Endothelial cell of umbilical vein (primary cell): ENCODE data around the gene CASKIN2. TPM values are rescaled to one million over a fixed set of nuclear protein-coding genes. Genes with fewer than 3 reads are reported as not detected.

Experiments
- BruUV-seq: library from RNA; stranded (reverse); fragments of 400-500 nt; replicated peaks from 2 replicates; lab custom pipeline; 2021; lab: Mats Ljungman, UMichigan
- CTCF ChIA-PET: fragments of 300-600, 350-600 bp; sonication (Branson Sonifier 250); formaldehyde crosslinking; loops from one replicate; lab custom pipeline; 2021; ENCODE audit warnings: antibody characterized with exemption, inconsistent platforms; lab: Charles Lee
- POLR2A ChIA-PET: fragments of 300-600, 350-600 bp; sonication (Branson Sonifier 250); formaldehyde crosslinking; loops from one replicate; lab custom pipeline; 2021; ENCODE audit warnings: antibody characterized with exemption, inconsistent platforms; lab: Charles Lee
- DNase-seq: peaks from one replicate; pipeline ENCODE4 v3.0.0-alpha.2; 2011; ENCODE audit warnings: low read depth, low spot score
- FAIRE-seq: peaks from 2 replicates; lab custom pipeline; 2011; peaks lifted over from hg19 to GRCh38; lab: Jason Lieb, UNC
- H2AFZ ChIP-seq: 2 replicates; pipeline ENCODE4 v1.6.0; 2012; ENCODE audit warnings: low read depth, low read length, control low read depth, inconsistent platforms
- H3K27ac ChIP-seq: 2 replicates; pipeline ENCODE4 v1.5.1; 2011; ENCODE audit warnings: low read depth, mild to moderate bottlenecking, control low read depth, low read length, moderate library complexity; ENCODE audit not compliant: insufficient read depth
- H3K27me3 ChIP-seq, 2 experiments: 2 replicates each; pipeline versions ENCODE4 v1.6.0 to v1.6.1; 2011; ENCODE audit warnings: low read length in 2 of 2, mixed read lengths in 1 of 2; ENCODE audit not compliant: control insufficient read depth in 2 of 2, insufficient read depth in 2 of 2
- H3K36me3 ChIP-seq, 2 experiments: 2 replicates in 1 of 2; 3 replicates in 1 of 2; pipeline ENCODE4 v1.5.1; 2011; ENCODE audit warnings: low read length in 2 of 2, mild to moderate bottlenecking in 1 of 2, moderate library complexity in 1 of 2; ENCODE audit not compliant: control insufficient read depth in 2 of 2, insufficient read depth in 2 of 2; ENCODE audit errors: extremely low read depth in 1 of 2
- H3K4me1 ChIP-seq: 3 replicates; pipeline ENCODE4 v1.5.1; 2011; ENCODE audit warnings: mild to moderate bottlenecking, low read length; ENCODE audit not compliant: control insufficient read depth, insufficient read depth; ENCODE audit errors: extremely low read depth
- H3K4me2 ChIP-seq: 2 replicates; pipeline ENCODE4 v1.6.1; 2011; ENCODE audit warnings: low read length, control low read depth, mixed read lengths; ENCODE audit not compliant: insufficient read depth
- H3K4me3 ChIP-seq, 3 experiments: fragments of 200-600 bp in 1 of 3; sonication (generic), shearing (Covaris generic) in 1 of 3; replicated peaks in 1 of 3; 2 replicates each; pipeline ENCODE4 v1.5.1; 2011 to 2016; ENCODE audit warnings: control low read depth in 3 of 3, low read length in 3 of 3, mild to moderate bottlenecking in 2 of 3, inconsistent platforms in 1 of 3, low read depth in 1 of 3, moderate library complexity in 1 of 3; ENCODE audit not compliant: insufficient read depth in 1 of 3
- H3K79me2 ChIP-seq: 2 replicates; pipeline ENCODE4 v1.6.0; 2012; ENCODE audit warnings: low read length, inconsistent platforms; ENCODE audit not compliant: control insufficient read depth, insufficient read depth
- H3K9ac ChIP-seq: replicated peaks from 2 replicates; pipeline ENCODE3; 2011; ENCODE audit warnings: low read length, control low read depth; ENCODE audit not compliant: insufficient read depth; ENCODE audit errors: extremely low read depth
- H3K9me1 ChIP-seq: replicated peaks from 3 replicates; pipeline ENCODE4 v1.6.0; 2011; ENCODE audit warnings: mild to moderate bottlenecking, low read length; ENCODE audit not compliant: control insufficient read depth, insufficient read depth; ENCODE audit errors: extremely low read depth
- H3K9me3 ChIP-seq: replicated peaks from 2 replicates; pipeline ENCODE4 v1.5.1; 2012; ENCODE audit warnings: low read length, inconsistent platforms; ENCODE audit not compliant: control insufficient read depth, insufficient read depth
- H4K20me1 ChIP-seq: replicated peaks from 2 replicates; pipeline ENCODE3; 2011; ENCODE audit warnings: mild to moderate bottlenecking, low read length; ENCODE audit not compliant: control insufficient read depth, insufficient read depth; ENCODE audit errors: extremely low read depth
- EZH2 ChIP-seq: IDR thresholded peaks from 2 replicates; pipeline ENCODE4 v1.6.1; 2012; ENCODE audit warnings: borderline replicate concordance, low read depth, mild to moderate bottlenecking, moderate library complexity, low read length, inconsistent platforms; ENCODE audit not compliant: severe bottlenecking
- FOS ChIP-seq: IDR thresholded peaks from 2 replicates; pipeline ENCODE4 v1.6.1; 2011; ENCODE audit warnings: mild to moderate bottlenecking, low read length, moderate library complexity, borderline replicate concordance; ENCODE audit not compliant: insufficient read depth
- GATA2 ChIP-seq: IDR thresholded peaks from 2 replicates; pipeline ENCODE4 v1.7.0; 2011; ENCODE audit warnings: low read depth, mild to moderate bottlenecking, moderate library complexity, mixed read lengths, low read length; ENCODE audit not compliant: insufficient read length, insufficient read depth
- JUN ChIP-seq: IDR thresholded peaks from 2 replicates; pipeline ENCODE4 v1.6.1; 2011; ENCODE audit warnings: borderline replicate concordance, low read depth; ENCODE audit not compliant: insufficient read length, insufficient read depth
- MYC ChIP-seq: IDR thresholded peaks from one replicate; pipeline ENCODE4 v1.6.1; 2011; ENCODE audit warnings: mild to moderate bottlenecking, low read depth, low read length
- POLR2A ChIP-seq: IDR thresholded peaks from 2 replicates; pipeline ENCODE4 v1.6.1; 2012; ENCODE audit warnings: low read depth, mild to moderate bottlenecking, control low read depth, low read length
- POLR2AphosphoS5 ChIP-seq: IDR thresholded peaks from 2 replicates; pipeline ENCODE4 v1.6.1; 2012; ENCODE audit warnings: low read depth, mild to moderate bottlenecking, control low read depth, low read length, moderate library complexity; ENCODE audit not compliant: insufficient read depth
- dilution Hi-C: fragments of 300-500 bp; cut with MboI; formaldehyde crosslinking; loops from one replicate; pipeline ENCODE4 v1.15.0; 2019; ENCODE audit warnings: low sequenced_read_pairs; ENCODE audit not compliant: extremely low pct_ligation_motif_present
- intact Hi-C: fragments of 100-400 bp; cut with micrococcal nuclease; formaldehyde crosslinking; loops from one replicate; pipeline ENCODE4 v1.10.0; 2022
- polyA plus RNA-seq, 4 experiments: library from polyadenylated mRNA; depleted of rRNA in 3 of 4; stranded (reverse) in 3 of 4; unstranded in 1 of 4; fragments of >200 nt; gene quantifications; 2 replicates each; pipeline versions ENCODE4 v1.2.1 to v1.2.3, GENCODE V29; 2011 to 2012; ENCODE audit warnings: missing spikeins in 1 of 4
- total RNA-seq: library from RNA; stranded (reverse); gene quantifications from 2 replicates; pipeline ENCODE4 v1.2.3, GENCODE V29; 2021
- TF ChIP-seq, protein P1 (sequence below): IDR thresholded peaks from 2 replicates; pipeline ENCODE4 v1.6.1; 2011; ENCODE audit not compliant: insufficient read depth, insufficient read length
- TF ChIP-seq, protein P2 (sequence below), 2 donors: IDR thresholded peaks; 1 replicate in 1 of 2; 2 replicates in 1 of 2; pipeline ENCODE4 v1.5.1; 2011; ENCODE audit warnings: low read length in 2 of 2, mild to moderate bottlenecking in 2 of 2, moderate library complexity in 2 of 2, control low read depth in 1 of 2, inconsistent platforms in 1 of 2, low read depth in 1 of 2; ENCODE audit not compliant: insufficient read depth in 1 of 2; ENCODE audit errors: extremely low read depth in 1 of 2

CASKIN2 gene
- total and polyA plus RNA-seq, 2 donors (not counting 3 experiments of a cell fraction or from before 2014, with no cell fraction given), result 13.0 to 37.6 TPM

DNA sequence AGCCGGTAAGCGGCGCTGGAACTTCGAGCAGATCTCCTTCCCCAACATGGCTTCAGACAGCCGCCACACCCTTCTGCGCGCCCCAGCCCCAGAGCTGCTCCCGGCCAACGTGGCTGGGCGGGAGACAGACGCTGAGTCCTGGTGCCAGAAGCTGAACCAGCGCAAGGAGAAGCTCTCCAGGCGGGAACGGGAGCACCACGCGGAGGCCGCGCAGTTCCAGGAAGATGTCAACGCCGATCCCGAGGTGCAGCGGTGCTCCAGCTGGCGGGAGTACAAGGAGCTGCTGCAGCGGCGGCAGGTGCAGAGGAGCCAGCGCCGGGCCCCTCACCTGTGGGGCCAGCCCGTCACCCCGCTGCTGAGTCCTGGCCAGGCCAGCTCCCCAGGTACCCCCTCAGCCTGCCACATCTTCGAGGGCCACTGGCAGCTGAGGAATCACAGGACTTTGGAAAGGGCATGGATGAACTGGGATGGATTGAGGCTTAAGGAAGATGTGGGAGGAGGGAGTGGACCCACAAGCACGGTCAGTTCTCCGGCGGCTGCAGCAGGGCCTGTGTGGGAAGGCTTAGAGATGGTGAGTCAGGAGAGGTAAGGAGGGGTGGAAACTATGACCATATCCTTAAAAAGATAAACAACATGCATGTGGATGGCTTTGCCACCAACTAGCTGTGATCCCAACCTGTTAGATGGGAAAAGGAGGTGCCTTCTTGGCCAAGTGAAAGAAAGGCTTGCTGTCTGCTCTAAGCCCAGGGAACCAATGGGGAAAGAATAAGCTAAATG is 6.8 kb upstream of the CASKIN2 start:
- intact Hi-C loops (no loop called here), dilution Hi-C loops (no loop called here)
- H3K9ac ChIP-seq, result no peak overlapping the region
- H3K27me3 ChIP-seq, result no peaks in the 10 kb centered on the region
- BruUV-seq, result no TSS peak
- CTCF ChIA-PET, result no interaction called here
- no peak overlapping the region for H3K27ac ChIP-seq
- H3K9me1 ChIP-seq, result no peaks in the 10 kb centered on the region
- H3K4me2 ChIP-seq, result no peak overlapping the region
- no peak overlapping the region for H3K4me3 ChIP-seq
- no peak for DNase-seq
- TF ChIP-seq EZH2 (no peak), POLR2AphosphoS5 (no peak), POLR2A (no peak), JUN (no peak), GATA2 (no peak), MYC (no peak), FOS (no peak)
- TF ChIP-seq, protein P1, sequence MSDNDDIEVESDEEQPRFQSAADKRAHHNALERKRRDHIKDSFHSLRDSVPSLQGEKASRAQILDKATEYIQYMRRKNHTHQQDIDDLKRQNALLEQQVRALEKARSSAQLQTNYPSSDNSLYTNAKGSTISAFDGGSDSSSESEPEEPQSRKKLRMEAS, result no peak
- TF ChIP-seq, protein P2, sequence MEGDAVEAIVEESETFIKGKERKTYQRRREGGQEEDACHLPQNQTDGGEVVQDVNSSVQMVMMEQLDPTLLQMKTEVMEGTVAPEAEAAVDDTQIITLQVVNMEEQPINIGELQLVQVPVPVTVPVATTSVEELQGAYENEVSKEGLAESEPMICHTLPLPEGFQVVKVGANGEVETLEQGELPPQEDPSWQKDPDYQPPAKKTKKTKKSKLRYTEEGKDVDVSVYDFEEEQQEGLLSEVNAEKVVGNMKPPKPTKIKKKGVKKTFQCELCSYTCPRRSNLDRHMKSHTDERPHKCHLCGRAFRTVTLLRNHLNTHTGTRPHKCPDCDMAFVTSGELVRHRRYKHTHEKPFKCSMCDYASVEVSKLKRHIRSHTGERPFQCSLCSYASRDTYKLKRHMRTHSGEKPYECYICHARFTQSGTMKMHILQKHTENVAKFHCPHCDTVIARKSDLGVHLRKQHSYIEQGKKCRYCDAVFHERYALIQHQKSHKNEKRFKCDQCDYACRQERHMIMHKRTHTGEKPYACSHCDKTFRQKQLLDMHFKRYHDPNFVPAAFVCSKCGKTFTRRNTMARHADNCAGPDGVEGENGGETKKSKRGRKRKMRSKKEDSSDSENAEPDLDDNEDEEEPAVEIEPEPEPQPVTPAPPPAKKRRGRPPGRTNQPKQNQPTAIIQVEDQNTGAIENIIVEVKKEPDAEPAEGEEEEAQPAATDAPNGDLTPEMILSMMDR (IDR thresholded peaks at IDR 0.05; ENCODE audit: extremely low read depth in 1 of 2, insufficient read depth in 1 of 2, low read depth in 1 of 2, low read length in 2 of 2), result no peak
- POLR2A ChIA-PET, result no interaction called here
- peaks cover 12% of the 10 kb centered on the region for H3K4me1 ChIP-seq
- no peak overlapping the region for H2AFZ ChIP-seq
- H4K20me1 ChIP-seq, result no peaks in the 10 kb centered on the region
- H3K79me2 ChIP-seq, result no peaks in the 10 kb centered on the region
- H3K36me3 ChIP-seq, result peaks cover 0 to 2% of the 10 kb centered on the region in 2 experiments
- no peaks in the 10 kb centered on the region for H3K9me3 ChIP-seq
- FAIRE-seq, result no peak
